Activated CD8-positive, alpha-beta T cell treated with anti-CD3 and anti-CD28 coated beads, Interleukin-2, amount 10 ng/mL, durations not matched to agents 7 days and 5 days (primary cell): Measurements from ENCODE around the gene TMX4. TPM values are rescaled to one million over a fixed set of nuclear protein-coding genes. Genes with fewer than 3 reads are reported as not detected.
A peak's percentile ranks its signal among the peaks of the same experiment; 100 is the strongest.

Source experiments
- ATAC-seq: fragments of 150-1000 bp; cut with Tn5 transposase; one replicate; pipeline ENCODE4 v1.10.0; 2021; ENCODE audit warnings: moderate library complexity
- CTCF ChIA-PET: fragments of 350-600 bp; sonication (Branson Sonifier 250); formaldehyde crosslinking; loops from one replicate; lab custom pipeline; 2021; ENCODE audit warnings: antibody characterized with exemption; lab: Charles Lee
- POLR2A ChIA-PET: fragments of 350-600 bp; sonication (Branson Sonifier 250); formaldehyde crosslinking; loops from one replicate; lab custom pipeline; 2021; ENCODE audit warnings: antibody characterized with exemption; lab: Charles Lee
- DNase-seq: peaks from one replicate; pipeline ENCODE4 v3.0.0-alpha.2; 2020
- H3K27ac Mint-ChIP-seq: one replicate; pipeline ENCODE4 v1.8.0; 2021; ENCODE audit warnings: mild to moderate bottlenecking, mixed read lengths
- H3K27me3 Mint-ChIP-seq: one replicate; pipeline ENCODE4 v1.8.0; 2021; ENCODE audit warnings: low read depth, mixed read lengths
- H3K36me3 Mint-ChIP-seq: one replicate; pipeline ENCODE4 v1.8.0; 2021; ENCODE audit warnings: low read depth, mixed read lengths
- H3K4me1 Mint-ChIP-seq: one replicate; pipeline ENCODE4 v1.8.0; 2021; ENCODE audit warnings: low read depth, mixed read lengths
- H3K4me3 Mint-ChIP-seq: one replicate; pipeline ENCODE4 v1.8.0; 2021; ENCODE audit warnings: mild to moderate bottlenecking, mixed read lengths
- H3K9me3 Mint-ChIP-seq: one replicate; pipeline ENCODE4 v1.8.0; 2022; ENCODE audit warnings: mixed read lengths; ENCODE audit not compliant: insufficient read depth
- total RNA-seq, 2 experiments: library from RNA; stranded (reverse); gene quantifications; one replicate each; pipeline ENCODE4 v1.2.3, GENCODE V29; 2021

TMX4 gene
- 10 to 100 TPM; 24.9 to 31.6 TPM for total RNA-seq

- POLR2A ChIA-PET: interaction anchor here (1.0 to 1.2 kb wide), 2 partner anchors 11 to 19 kb away, joined by 3 to 4 read pairs; no protein-coding TSS in a partner anchor
- no peaks in the 10 kb centered on the region for H3K27me3 Mint-ChIP-seq
- H3K27ac Mint-ChIP-seq: peak within 1 kb of the TSS; percentile 88
- H3K9me3 Mint-ChIP-seq: no peaks in the 10 kb centered on the region
- CTCF ChIA-PET: interaction anchor here (1.3 to 4.1 kb wide), 2 partner anchors 12 to 25 kb away, joined by 3 to 21 read pairs; no protein-coding TSS in a partner anchor
- H3K4me3 Mint-ChIP-seq: peak within 1 kb of the TSS; percentile 91
- DNase-seq: peak; percentile 93
- H3K36me3 Mint-ChIP-seq: peaks cover 4% of the 10 kb centered on the region
- H3K4me1 Mint-ChIP-seq: peaks cover 13% of the 10 kb centered on the region
- ATAC-seq: peak; percentile 85
Measured at GRCh38 chr20:8019246-8019997, at the start of gene TMX4. Gene TMX4 (minus strand): TSS chr20:8019761. CDS start chr20:8019613, 148 bp downstream.

GRCh38 chr20:8067082-8067481 is 47.5 kb upstream of the TMX4 start:
- H3K27me3 Mint-ChIP-seq: no peaks in the 10 kb centered on the region
- H3K9me3 Mint-ChIP-seq: no peaks in the 10 kb centered on the region
- no peak overlapping the region for H3K4me3 Mint-ChIP-seq
- ATAC-seq (no peak), DNase-seq (no peak)
- H3K36me3 Mint-ChIP-seq: no peaks in the 10 kb centered on the region
- ChIA-PET CTCF (interaction anchor here (1.2 to 1.7 kb wide), 3 partner anchors 23 to 656 kb away, joined by 3 to 7 read pairs (median 5); no protein-coding TSS in a partner anchor), POLR2A (no interaction called here)
- H3K4me1 Mint-ChIP-seq: no peaks in the 10 kb centered on the region
- H3K27ac Mint-ChIP-seq: no peak overlapping the region

- ChIA-PET CTCF (interaction anchor here (1.2 to 1.7 kb wide), 3 partner anchors 23 to 656 kb away, joined by 3 to 7 read pairs (median 5); no protein-coding TSS in a partner anchor), POLR2A (no interaction called here)
- DNase-seq (no peak), ATAC-seq (no peak)
- no peaks in the 10 kb centered on the region for H3K9me3 Mint-ChIP-seq
- no peaks in the 10 kb centered on the region for H3K4me1 Mint-ChIP-seq
- no peak overlapping the region for H3K27ac Mint-ChIP-seq
- H3K4me3 Mint-ChIP-seq: no peak overlapping the region
- H3K36me3 Mint-ChIP-seq: no peaks in the 10 kb centered on the region
- no peaks in the 10 kb centered on the region for H3K27me3 Mint-ChIP-seq
Measured at GRCh38 chr20:8066662-8067061, 47.1 kb upstream of the TMX4 start.

- no peaks in the 10 kb centered on the region for H3K27me3 Mint-ChIP-seq
- ChIA-PET POLR2A (no interaction called here), CTCF (interaction anchor here (1.6 to 1.7 kb wide), 2 partner anchors 22 to 657 kb away, joined by 5 to 7 read pairs; no protein-coding TSS in a partner anchor)
- H3K36me3 Mint-ChIP-seq: no peaks in the 10 kb centered on the region
- DNase-seq (no peak), ATAC-seq (no peak)
- H3K9me3 Mint-ChIP-seq: no peaks in the 10 kb centered on the region
- no peak overlapping the region for H3K4me3 Mint-ChIP-seq
- H3K27ac Mint-ChIP-seq: no peak overlapping the region
- no peaks in the 10 kb centered on the region for H3K4me1 Mint-ChIP-seq
Measured at GRCh38 chr20:8065691-8066090, 46.1 kb upstream of the TMX4 start.

GRCh38 chr20:8062756-8063155 is 43.2 kb upstream of the TMX4 start:
- no peak for ATAC-seq
- POLR2A ChIA-PET: no interaction called here
- CTCF ChIA-PET: interaction anchor here (0.6 kb wide), 1 partner anchor 28 kb away, joined by 3 read pairs; no protein-coding TSS in a partner anchor
- no peaks in the 10 kb centered on the region for H3K27me3 Mint-ChIP-seq
- no peaks in the 10 kb centered on the region for H3K9me3 Mint-ChIP-seq
- H3K4me1 Mint-ChIP-seq: no peaks in the 10 kb centered on the region
- no peak overlapping the region for H3K4me3 Mint-ChIP-seq
- H3K27ac Mint-ChIP-seq: no peak overlapping the region
- DNase-seq: no peak
- H3K36me3 Mint-ChIP-seq: no peaks in the 10 kb centered on the region

- POLR2A ChIA-PET: no interaction called here
- ATAC-seq (no peak), DNase-seq (no peak)
- Mint-ChIP-seq H3K36me3 (no peaks in the 10 kb centered on the region), H3K27me3 (no peaks in the 10 kb centered on the region), H3K9me3 (no peaks in the 10 kb centered on the region), H3K4me3 (no peak overlapping the region), H3K4me1 (no peaks in the 10 kb centered on the region), H3K27ac (no peak overlapping the region)
- CTCF ChIA-PET: interaction anchor here (0.6 kb wide), 1 partner anchor 29 kb away, joined by 3 read pairs; no protein-coding TSS in a partner anchor
Measured at GRCh38 chr20:8061861-8062518, 42.4 kb upstream of the TMX4 start.

- Mint-ChIP-seq H3K4me3 (no peak overlapping the region), H3K27ac (no peak overlapping the region), H3K9me3 (no peaks in the 10 kb centered on the region), H3K4me1 (no peaks in the 10 kb centered on the region), H3K36me3 (no peaks in the 10 kb centered on the region), H3K27me3 (peaks cover 2% of the 10 kb centered on the region)
- ATAC-seq: no peak
- CTCF ChIA-PET: no interaction called here
- POLR2A ChIA-PET: no interaction called here
- no peak for DNase-seq
Measured at GRCh38 chr20:8060977-8061376, 41.4 kb upstream of the TMX4 start.

- Mint-ChIP-seq H3K4me3 (no peak overlapping the region), H3K27ac (no peak overlapping the region), H3K9me3 (no peaks in the 10 kb centered on the region), H3K4me1 (no peaks in the 10 kb centered on the region), H3K27me3 (peaks cover 5% of the 10 kb centered on the region), H3K36me3 (no peaks in the 10 kb centered on the region)
- POLR2A ChIA-PET: no interaction called here
- no peak for DNase-seq
- no peak for ATAC-seq
- CTCF ChIA-PET: interaction anchor here (1.9 kb wide), 1 partner anchor 14 kb away, joined by 9 read pairs; no protein-coding TSS in a partner anchor
Measured at GRCh38 chr20:8057871-8058270, 38.3 kb upstream of the TMX4 start.

- H3K36me3 Mint-ChIP-seq: no peaks in the 10 kb centered on the region
- POLR2A ChIA-PET: no interaction called here
- no peak overlapping the region for H3K4me3 Mint-ChIP-seq
- H3K9me3 Mint-ChIP-seq: no peaks in the 10 kb centered on the region
- H3K4me1 Mint-ChIP-seq: peaks cover 3% of the 10 kb centered on the region
- H3K27me3 Mint-ChIP-seq: peaks cover 5% of the 10 kb centered on the region
- ATAC-seq (no peak), DNase-seq (no peak)
- CTCF ChIA-PET: interaction anchor here (1.7 kb wide), 1 partner anchor 12 kb away, joined by 6 read pairs; no protein-coding TSS in a partner anchor
- no peak overlapping the region for H3K27ac Mint-ChIP-seq
Measured at GRCh38 chr20:8055096-8055495, 35.5 kb upstream of the TMX4 start.

GRCh38 chr20:8050157-8050837 is 30.7 kb upstream of the TMX4 start:
- H3K4me3 Mint-ChIP-seq: no peak overlapping the region
- peaks cover 9% of the 10 kb centered on the region for H3K27me3 Mint-ChIP-seq
- no peak overlapping the region for H3K27ac Mint-ChIP-seq
- ChIA-PET CTCF (interaction anchor here (1.5 kb wide), 1 partner anchor 672 kb away, joined by 4 read pairs; no protein-coding TSS in a partner anchor), POLR2A (no interaction called here)
- ATAC-seq (no peak), DNase-seq (no peak)
- H3K9me3 Mint-ChIP-seq: no peaks in the 10 kb centered on the region
- H3K4me1 Mint-ChIP-seq: peaks cover 5% of the 10 kb centered on the region
- no peaks in the 10 kb centered on the region for H3K36me3 Mint-ChIP-seq

- Mint-ChIP-seq H3K9me3 (no peaks in the 10 kb centered on the region), H3K27me3 (peaks cover 9% of the 10 kb centered on the region), H3K4me1 (peaks cover 5% of the 10 kb centered on the region), H3K4me3 (no peak overlapping the region), H3K27ac (no peak overlapping the region), H3K36me3 (no peaks in the 10 kb centered on the region)
- POLR2A ChIA-PET: no interaction called here
- no peak for DNase-seq
- CTCF ChIA-PET: interaction anchor here (7.0 kb wide), 1 partner anchor 673 kb away, joined by 82 read pairs; no protein-coding TSS in a partner anchor
- no peak for ATAC-seq
Measured at GRCh38 chr20:8049310-8049709, 29.7 kb upstream of the TMX4 start.
